Suprapubic skin (tissue), 4 donors: ENCODE data around the gene STK10. TPM values are rescaled to one million over a fixed set of nuclear protein-coding genes. Genes with fewer than 3 reads are reported as not detected.
"Not testable (repeated sequence)": the region's sequence is repeated elsewhere in the genome, so short reads cannot be mapped to it uniquely, and the experiment has no call there.

ENCODE experiments used
- DNase-seq, 2 donors: peaks; one replicate each; pipeline ENCODE4 v3.0.0-alpha.2; 2019; ENCODE audit warnings: low spot score in 2 of 2
- H3K27ac ChIP-seq: fragments of 200-600 bp; sonication (generic); one replicate; pipeline ENCODE4 v1.5.1; 2019
- H3K27me3 ChIP-seq: fragments of 200-600 bp; sonication (generic); one replicate; pipeline ENCODE4 v1.5.1; 2019
- H3K36me3 ChIP-seq: fragments of 200-600 bp; sonication (generic); one replicate; pipeline ENCODE4 v1.5.1; 2019
- H3K4me1 ChIP-seq: fragments of 200-600 bp; sonication (generic); one replicate; pipeline ENCODE4 v1.5.1; 2019
- H3K4me3 ChIP-seq: fragments of 200-600 bp; sonication (generic); one replicate; pipeline ENCODE4 v1.5.1; 2019; ENCODE audit warnings: mild to moderate bottlenecking
- H3K9me3 ChIP-seq: fragments of 200-600 bp; sonication (generic); one replicate; pipeline ENCODE4 v1.5.1; 2019
- EP300 ChIP-seq: sonication (generic); formaldehyde crosslinking; IDR thresholded peaks from one replicate; pipeline ENCODE4 v1.6.1; 2017; ENCODE audit warnings: antibody characterized with exemption
- POLR2A ChIP-seq, 2 donors: fragments of 450-650 bp; IDR thresholded peaks; one replicate each; pipeline ENCODE4 v1.6.1; 2017; ENCODE audit warnings: antibody characterized with exemption in 2 of 2, mild to moderate bottlenecking in 2 of 2, moderate library complexity in 2 of 2
- POLR2AphosphoS5 ChIP-seq, 3 donors: sonication (generic); formaldehyde crosslinking; IDR thresholded peaks; one replicate each; pipeline ENCODE4 v1.6.1; 2017; ENCODE audit warnings: antibody characterized with exemption in 3 of 3
- WGBS: methylation state at CpG from one replicate; pipeline ENCODE4 v1.1.5; 2018; 5-methylcytosine and 5-hydroxymethylcytosine counted together
- total RNA-seq, 4 donors: library from RNA; depleted of rRNA; stranded (reverse); fragments of >200 nt; gene quantifications; one replicate each; pipeline ENCODE4 v1.1.0, GENCODE V29; 2016
- TF ChIP-seq, protein P1 (sequence below), 2 donors: fragments of 200-600 bp in 1 of 2; fragments of 450-650 bp in 1 of 2; sonication (generic) in 1 of 2; IDR thresholded peaks; one replicate each; pipeline ENCODE4 v1.5.1; 2016 to 2019; ENCODE audit warnings: antibody characterized with exemption in 2 of 2, mild to moderate bottlenecking in 1 of 2, moderate library complexity in 1 of 2

The STK10 gene
- total RNA-seq, 4 donors from 2014 or later: 29.0 to 49.6 (median 36.9) TPM

DNA sequence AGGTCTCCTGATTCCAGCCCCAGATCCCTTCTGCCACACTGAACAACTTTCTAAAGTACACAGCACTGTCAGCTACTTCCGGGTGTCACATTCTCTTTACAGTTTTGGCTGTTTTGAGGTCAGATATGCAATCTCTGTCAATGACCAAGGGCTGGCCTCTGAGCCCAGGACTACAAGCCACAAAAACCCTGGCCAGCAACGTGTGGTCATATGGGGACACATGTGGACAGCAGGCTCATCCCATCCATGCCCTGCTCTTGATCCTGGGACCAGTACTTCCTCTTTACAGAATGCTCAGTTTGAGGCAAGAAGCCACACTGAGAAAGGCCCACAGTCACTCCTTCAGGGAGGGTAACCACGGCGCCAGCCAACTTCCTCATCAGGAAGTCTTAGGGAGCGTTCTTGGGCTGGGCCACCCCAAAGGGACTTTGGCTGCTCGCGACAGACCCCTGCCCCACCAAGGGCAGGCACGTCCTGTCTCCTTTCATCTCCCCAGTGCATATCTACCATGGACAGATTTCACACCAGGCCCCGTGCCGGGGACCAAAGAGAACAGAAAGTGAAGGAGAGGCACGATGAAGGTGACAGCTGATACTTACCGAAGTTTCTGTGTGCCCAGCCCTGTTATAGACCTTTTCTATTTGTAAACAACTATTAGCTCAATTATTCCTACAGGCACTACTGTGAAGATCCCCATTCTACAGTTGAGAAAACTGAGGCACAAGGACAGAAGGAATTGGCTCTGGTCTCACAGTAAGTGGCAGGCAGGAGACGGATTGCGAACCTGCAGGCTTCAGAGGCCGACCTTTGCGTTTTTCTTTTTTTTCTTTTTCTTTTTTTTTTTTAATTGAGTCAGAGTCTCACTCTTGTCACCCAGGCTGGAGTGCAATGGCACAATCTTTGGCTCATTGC lies 37.3 kb downstream of the STK10 start:
- 70% methylated on average over 10 of the region's 16 CpGs for WGBS
- no peak overlapping the region for H3K4me3 ChIP-seq
- no peak overlapping the region for H3K27ac ChIP-seq
- TF ChIP-seq POLR2A (IDR thresholded peaks at IDR 0.05) (no peak), POLR2AphosphoS5 (IDR thresholded peaks at IDR 0.05) (no peak), EP300 (no peak)
- TF ChIP-seq, protein P1, sequence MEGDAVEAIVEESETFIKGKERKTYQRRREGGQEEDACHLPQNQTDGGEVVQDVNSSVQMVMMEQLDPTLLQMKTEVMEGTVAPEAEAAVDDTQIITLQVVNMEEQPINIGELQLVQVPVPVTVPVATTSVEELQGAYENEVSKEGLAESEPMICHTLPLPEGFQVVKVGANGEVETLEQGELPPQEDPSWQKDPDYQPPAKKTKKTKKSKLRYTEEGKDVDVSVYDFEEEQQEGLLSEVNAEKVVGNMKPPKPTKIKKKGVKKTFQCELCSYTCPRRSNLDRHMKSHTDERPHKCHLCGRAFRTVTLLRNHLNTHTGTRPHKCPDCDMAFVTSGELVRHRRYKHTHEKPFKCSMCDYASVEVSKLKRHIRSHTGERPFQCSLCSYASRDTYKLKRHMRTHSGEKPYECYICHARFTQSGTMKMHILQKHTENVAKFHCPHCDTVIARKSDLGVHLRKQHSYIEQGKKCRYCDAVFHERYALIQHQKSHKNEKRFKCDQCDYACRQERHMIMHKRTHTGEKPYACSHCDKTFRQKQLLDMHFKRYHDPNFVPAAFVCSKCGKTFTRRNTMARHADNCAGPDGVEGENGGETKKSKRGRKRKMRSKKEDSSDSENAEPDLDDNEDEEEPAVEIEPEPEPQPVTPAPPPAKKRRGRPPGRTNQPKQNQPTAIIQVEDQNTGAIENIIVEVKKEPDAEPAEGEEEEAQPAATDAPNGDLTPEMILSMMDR (IDR thresholded peaks at IDR 0.05): no peak
- H3K4me1 ChIP-seq: peaks cover 7% of the 10 kb centered on the region
- no peaks in the 10 kb centered on the region for H3K36me3 ChIP-seq
- H3K9me3 ChIP-seq: no peaks in the 10 kb centered on the region
- peak; percentile 75 to 81 for DNase-seq
- no peaks in the 10 kb centered on the region for H3K27me3 ChIP-seq

DNA sequence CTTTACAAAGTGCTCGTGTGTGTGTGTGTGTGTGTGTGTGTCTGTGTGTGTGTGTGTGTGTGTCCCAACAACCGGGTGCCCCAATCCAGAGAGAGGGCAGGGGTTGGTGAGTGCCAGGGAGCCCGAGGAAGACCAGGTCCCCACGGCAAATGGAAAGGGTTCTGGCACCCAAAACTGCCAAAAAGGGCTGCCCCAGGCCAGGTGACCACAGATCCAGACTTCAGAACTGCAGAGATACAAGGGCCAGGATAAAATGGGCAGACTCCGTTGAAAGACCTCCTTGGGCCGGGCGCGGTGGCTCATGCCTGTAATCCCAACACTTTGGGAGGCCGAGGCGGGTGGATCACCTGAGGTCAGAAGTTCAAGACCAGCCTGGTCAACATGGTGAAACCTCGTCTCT lies 38.5 kb downstream of the STK10 start:
- H3K27ac ChIP-seq, H3K27me3 ChIP-seq, H3K4me1 ChIP-seq, H3K4me3 ChIP-seq, H3K9me3 ChIP-seq, H3K36me3 ChIP-seq: not testable (repeated sequence)
- WGBS: 91% methylated on average over 10 of the region's 11 CpGs
- DNase-seq: peak in 1 of 2 donors; percentile 44

DNA sequence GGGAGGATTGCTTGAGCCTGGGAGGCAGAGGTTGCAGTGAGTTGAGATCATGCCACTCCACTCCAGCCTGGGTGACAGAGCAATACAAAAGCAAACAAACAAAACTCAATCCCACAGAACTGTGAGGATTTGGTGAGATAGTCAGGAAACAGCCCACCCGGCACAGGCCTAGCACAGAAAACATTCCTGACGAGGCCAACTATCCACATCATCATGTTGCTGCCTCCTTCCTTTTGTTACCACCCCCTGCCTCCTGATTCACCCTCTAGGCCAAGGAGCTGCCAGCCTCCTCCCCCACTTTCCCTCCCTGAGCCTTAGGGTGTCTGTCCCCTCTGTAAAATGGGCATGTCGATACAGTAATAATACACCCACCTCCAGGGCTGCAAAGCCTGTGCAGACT lies 39.0 kb downstream of the STK10 start:
- Histone ChIP-seq H3K27me3 (no peaks in the 10 kb centered on the region), H3K27ac (no peak overlapping the region), H3K4me3 (no peak overlapping the region), H3K9me3 (no peaks in the 10 kb centered on the region), H3K36me3 (no peaks in the 10 kb centered on the region), H3K4me1 (peaks cover 12% of the 10 kb centered on the region)
- DNase-seq: no peak
- TF ChIP-seq, protein P1 (IDR thresholded peaks at IDR 0.05): no peak
- TF ChIP-seq POLR2A (IDR thresholded peaks at IDR 0.05) (no peak), POLR2AphosphoS5 (IDR thresholded peaks at IDR 0.05) (no peak), EP300 (no peak)
- 89% methylated on average over 3 of the region's 3 CpGs for WGBS

DNA sequence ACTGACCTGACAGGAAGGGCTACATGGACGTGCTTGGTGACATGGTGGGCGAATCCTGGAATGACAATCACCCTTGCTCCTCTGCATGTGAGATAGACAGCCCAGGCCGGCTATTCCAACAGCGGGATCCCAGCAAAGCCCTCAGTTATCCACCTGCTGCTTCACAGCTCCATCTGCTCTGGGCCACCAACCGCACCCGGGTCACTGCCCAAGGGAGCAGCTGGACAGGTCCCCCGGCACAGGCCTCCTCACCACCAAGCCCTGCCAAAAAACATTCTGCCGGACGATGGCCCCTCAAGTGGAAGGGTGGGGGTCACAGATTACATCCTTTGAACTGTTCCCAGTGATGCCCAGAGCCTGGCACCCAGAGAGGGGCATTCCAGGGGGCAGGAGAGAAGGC lies 39.6 kb downstream of the STK10 start:
- H3K4me1 ChIP-seq: peaks cover 13% of the 10 kb centered on the region
- TF ChIP-seq EP300: no peak
- no peak for TF ChIP-seq POLR2AphosphoS5 (IDR thresholded peaks at IDR 0.05)
- DNase-seq: peak in 1 of 2 donors; percentile 44
- H3K36me3 ChIP-seq: no peaks in the 10 kb centered on the region
- no peak overlapping the region for H3K4me3 ChIP-seq
- H3K9me3 ChIP-seq: no peaks in the 10 kb centered on the region
- WGBS: 89% methylated on average over 4 of the region's 9 CpGs
- no peaks in the 10 kb centered on the region for H3K27me3 ChIP-seq
- no peak overlapping the region for H3K27ac ChIP-seq

DNA sequence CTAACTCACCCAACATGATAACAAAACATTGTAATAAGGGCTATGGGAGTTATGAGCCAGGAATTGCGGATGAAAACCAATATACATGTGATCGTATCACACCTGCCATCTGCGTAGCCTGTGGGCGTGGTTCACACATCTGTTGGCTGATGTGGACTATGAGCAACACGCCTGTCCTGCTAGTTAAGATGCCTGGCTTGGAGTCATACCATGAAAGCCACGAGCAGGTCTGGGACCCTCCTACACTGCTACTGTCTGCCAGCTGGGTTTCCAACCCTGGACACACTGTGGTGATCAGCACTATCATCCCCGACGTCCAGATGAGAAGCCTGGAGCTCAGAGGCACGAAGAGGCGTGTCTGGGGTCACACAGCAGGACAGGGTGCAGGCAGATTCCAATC lies 40.2 kb downstream of the STK10 start:
- TF ChIP-seq POLR2AphosphoS5 (IDR thresholded peaks at IDR 0.05) (no peak), POLR2A (IDR thresholded peaks at IDR 0.05) (no peak), EP300 (no peak)
- TF ChIP-seq, protein P1 (IDR thresholded peaks at IDR 0.05): no peak
- DNase-seq: peak in 1 of 2 donors; percentile 30
- no peak overlapping the region for H3K27ac ChIP-seq
- no peaks in the 10 kb centered on the region for H3K36me3 ChIP-seq
- WGBS: 68% methylated on average over 9 of the region's 10 CpGs
- no peak overlapping the region for H3K4me3 ChIP-seq
- no peaks in the 10 kb centered on the region for H3K27me3 ChIP-seq
- peaks cover 13% of the 10 kb centered on the region for H3K4me1 ChIP-seq
- no peaks in the 10 kb centered on the region for H3K9me3 ChIP-seq

DNA sequence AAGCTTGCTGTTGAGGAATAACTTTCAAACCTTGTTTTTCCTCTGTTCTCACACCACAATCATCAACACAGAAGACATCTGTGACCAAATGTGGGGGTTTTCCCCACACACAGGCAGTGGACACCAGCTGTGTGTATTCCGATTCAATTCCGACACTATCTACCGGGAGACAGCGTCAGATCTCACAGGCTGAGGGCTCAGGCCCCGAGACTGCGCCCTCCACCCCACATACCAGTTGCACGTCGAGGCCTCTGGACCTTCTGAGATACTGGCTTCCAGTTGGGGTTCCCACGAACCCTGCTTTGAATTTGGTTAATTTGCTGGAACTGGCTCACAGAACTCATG lies 41.3 kb downstream of the STK10 start:
- Histone ChIP-seq H3K9me3 (no peaks in the 10 kb centered on the region), H3K27me3 (no peaks in the 10 kb centered on the region), H3K4me1 (peaks cover 12% of the 10 kb centered on the region), H3K36me3 (no peaks in the 10 kb centered on the region), H3K27ac (no peak overlapping the region), H3K4me3 (no peak overlapping the region)
- DNase-seq: peak in 1 of 2 donors; percentile 14
- TF ChIP-seq POLR2AphosphoS5 (IDR thresholded peaks at IDR 0.05) (no peak), EP300 (no peak), POLR2A (IDR thresholded peaks at IDR 0.05) (no peak)
- TF ChIP-seq, protein P1 (IDR thresholded peaks at IDR 0.05): no peak
- 97% methylated on average over 9 of the region's 9 CpGs for WGBS
